Measurements from ENCODE around the gene IRF4. TPM values are rescaled to one million over a fixed set of nuclear protein-coding genes. Genes with fewer than 3 reads are reported as not detected.

Gene IRF4
- total RNA-seq, 1 donor from 2014 or later = 2.9 TPM

DNA sequence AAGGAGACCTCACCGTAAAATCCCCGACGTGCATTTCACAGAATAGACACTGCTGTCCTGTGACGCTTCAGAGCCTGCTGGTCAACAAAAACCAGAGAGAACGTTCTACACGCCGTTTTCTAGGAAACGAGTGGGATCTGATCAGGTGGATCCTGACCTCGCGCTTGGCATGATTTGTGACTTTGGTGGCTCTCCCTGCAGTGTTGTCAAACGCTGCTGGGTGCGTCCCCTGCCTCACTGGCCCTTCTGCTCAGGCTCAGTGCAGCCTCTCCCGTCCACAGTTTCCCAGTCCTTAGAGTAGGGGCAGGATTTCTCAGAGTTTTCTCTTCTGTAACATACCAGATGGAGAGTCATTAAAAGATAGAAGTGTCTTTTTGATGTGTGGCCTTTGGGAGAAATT, 27.6 kb upstream of the IRF4 start:
- no peaks in the 10 kb centered on the region for H3K27me3 ChIP-seq
- TF ChIP-seq, protein P1, sequence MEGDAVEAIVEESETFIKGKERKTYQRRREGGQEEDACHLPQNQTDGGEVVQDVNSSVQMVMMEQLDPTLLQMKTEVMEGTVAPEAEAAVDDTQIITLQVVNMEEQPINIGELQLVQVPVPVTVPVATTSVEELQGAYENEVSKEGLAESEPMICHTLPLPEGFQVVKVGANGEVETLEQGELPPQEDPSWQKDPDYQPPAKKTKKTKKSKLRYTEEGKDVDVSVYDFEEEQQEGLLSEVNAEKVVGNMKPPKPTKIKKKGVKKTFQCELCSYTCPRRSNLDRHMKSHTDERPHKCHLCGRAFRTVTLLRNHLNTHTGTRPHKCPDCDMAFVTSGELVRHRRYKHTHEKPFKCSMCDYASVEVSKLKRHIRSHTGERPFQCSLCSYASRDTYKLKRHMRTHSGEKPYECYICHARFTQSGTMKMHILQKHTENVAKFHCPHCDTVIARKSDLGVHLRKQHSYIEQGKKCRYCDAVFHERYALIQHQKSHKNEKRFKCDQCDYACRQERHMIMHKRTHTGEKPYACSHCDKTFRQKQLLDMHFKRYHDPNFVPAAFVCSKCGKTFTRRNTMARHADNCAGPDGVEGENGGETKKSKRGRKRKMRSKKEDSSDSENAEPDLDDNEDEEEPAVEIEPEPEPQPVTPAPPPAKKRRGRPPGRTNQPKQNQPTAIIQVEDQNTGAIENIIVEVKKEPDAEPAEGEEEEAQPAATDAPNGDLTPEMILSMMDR (IDR thresholded peaks at IDR 0.05) = no peak
- TF ChIP-seq POLR2A (IDR thresholded peaks at IDR 0.05) = no peak
- no peak for TF ChIP-seq POLR2AphosphoS5 (IDR thresholded peaks at IDR 0.05; ENCODE audit: insufficient read depth in 1 of 2, low read depth in 1 of 2)

DNA sequence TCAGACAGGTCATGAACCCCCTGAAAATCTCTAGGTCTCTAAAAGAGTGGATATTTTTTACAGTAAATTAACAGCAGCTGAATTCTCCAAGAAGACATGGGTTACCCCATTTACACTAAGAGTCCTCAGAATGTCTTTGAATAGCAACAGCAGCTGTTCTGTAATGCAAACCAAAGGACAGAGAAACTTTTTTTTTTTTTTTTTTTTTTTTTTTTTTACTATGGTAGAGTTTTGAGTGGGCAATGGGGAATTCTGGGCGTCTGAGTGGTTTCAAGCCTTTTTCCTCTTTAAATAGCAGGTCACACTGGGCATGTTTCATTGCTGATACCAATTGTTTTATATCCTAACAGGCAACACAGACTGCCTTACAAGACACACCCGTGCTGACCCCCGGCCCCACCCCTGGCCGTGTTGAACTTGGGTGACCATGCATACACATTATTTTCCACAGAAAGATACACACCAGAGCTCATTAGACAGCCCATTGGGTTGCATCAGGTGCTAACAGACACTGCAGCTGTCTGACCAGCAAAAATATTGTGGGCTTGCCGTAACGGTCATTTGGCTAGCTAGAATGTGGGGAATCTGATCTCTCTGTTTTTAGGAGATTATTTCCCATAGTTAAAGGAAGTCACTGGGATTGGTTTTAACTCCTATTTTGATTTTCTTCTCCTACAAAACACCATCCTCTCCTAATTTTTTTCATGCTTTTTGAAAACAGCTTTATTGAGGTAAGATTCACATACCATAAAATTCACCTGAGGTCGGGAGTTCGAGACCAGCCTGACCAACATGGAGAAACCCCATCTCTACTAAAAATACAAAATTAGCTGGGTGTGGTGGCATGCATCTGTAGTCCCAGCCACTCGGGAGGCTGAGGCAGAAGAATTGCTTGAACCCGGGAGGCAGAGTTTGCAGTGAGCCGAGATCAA, 26.7 kb upstream of the IRF4 start:
- DNase-seq (ENCODE audit: extremely low spot score in 2 of 2) = no peak
- TF ChIP-seq POLR2A (IDR thresholded peaks at IDR 0.05) (no peak), POLR2AphosphoS5 (IDR thresholded peaks at IDR 0.05; ENCODE audit: insufficient read depth in 1 of 2, low read depth in 1 of 2) (no peak)
- TF ChIP-seq, protein P1 (IDR thresholded peaks at IDR 0.05) = no peak
- no peak overlapping the region for H3K27ac ChIP-seq
- intact Hi-C loops (cut with DNase I) = no loop called here
- no peaks in the 10 kb centered on the region for H3K27me3 ChIP-seq
- no peak overlapping the region for H3K4me3 ChIP-seq
- H3K9me3 ChIP-seq = no peaks in the 10 kb centered on the region
- no peaks in the 10 kb centered on the region for H3K36me3 ChIP-seq
- H3K4me1 ChIP-seq = no peaks in the 10 kb centered on the region

More for the DNA sequence above, 27.6 kb upstream of the IRF4 start:
- Histone ChIP-seq H3K4me3 (no peak overlapping the region), H3K9me3 (no peaks in the 10 kb centered on the region), H3K27ac (no peak overlapping the region), H3K4me1 (no peaks in the 10 kb centered on the region), H3K36me3 (no peaks in the 10 kb centered on the region)
- intact Hi-C loops (cut with DNase I) = no loop called here
- no peak for DNase-seq (ENCODE audit: extremely low spot score in 2 of 2)

DNA sequence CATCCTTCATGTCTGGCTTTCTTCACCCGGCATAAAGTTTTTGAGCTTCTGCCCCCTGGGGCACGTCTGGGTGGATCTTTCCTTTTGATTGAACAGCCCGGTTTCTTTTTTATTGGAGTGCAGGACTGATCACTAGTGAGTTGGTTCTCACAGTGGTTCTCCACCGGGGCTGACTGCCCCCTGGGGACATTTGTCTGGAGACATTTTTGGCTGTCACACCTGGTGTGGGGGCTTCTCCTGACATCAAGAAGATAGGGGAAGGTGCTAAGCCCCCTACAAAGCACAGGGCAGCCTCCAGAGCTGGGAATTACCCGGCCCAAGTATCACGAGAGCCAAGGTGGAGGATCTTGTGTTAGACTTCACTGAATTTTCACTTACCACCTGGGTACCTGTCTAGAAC, 25.7 kb upstream of the IRF4 start:
- intact Hi-C loops (cut with DNase I) = no loop called here
- Histone ChIP-seq H3K27me3 (no peaks in the 10 kb centered on the region), H3K27ac (no peak overlapping the region), H3K9me3 (no peaks in the 10 kb centered on the region), H3K4me3 (no peak overlapping the region), H3K36me3 (no peaks in the 10 kb centered on the region), H3K4me1 (no peaks in the 10 kb centered on the region)
- TF ChIP-seq POLR2A (IDR thresholded peaks at IDR 0.05) = no peak
- no peak for TF ChIP-seq POLR2AphosphoS5 (IDR thresholded peaks at IDR 0.05; ENCODE audit: insufficient read depth in 1 of 2, low read depth in 1 of 2)
- TF ChIP-seq, protein P1 (IDR thresholded peaks at IDR 0.05) = no peak
- DNase-seq (ENCODE audit: extremely low spot score in 2 of 2) = no peak

DNA sequence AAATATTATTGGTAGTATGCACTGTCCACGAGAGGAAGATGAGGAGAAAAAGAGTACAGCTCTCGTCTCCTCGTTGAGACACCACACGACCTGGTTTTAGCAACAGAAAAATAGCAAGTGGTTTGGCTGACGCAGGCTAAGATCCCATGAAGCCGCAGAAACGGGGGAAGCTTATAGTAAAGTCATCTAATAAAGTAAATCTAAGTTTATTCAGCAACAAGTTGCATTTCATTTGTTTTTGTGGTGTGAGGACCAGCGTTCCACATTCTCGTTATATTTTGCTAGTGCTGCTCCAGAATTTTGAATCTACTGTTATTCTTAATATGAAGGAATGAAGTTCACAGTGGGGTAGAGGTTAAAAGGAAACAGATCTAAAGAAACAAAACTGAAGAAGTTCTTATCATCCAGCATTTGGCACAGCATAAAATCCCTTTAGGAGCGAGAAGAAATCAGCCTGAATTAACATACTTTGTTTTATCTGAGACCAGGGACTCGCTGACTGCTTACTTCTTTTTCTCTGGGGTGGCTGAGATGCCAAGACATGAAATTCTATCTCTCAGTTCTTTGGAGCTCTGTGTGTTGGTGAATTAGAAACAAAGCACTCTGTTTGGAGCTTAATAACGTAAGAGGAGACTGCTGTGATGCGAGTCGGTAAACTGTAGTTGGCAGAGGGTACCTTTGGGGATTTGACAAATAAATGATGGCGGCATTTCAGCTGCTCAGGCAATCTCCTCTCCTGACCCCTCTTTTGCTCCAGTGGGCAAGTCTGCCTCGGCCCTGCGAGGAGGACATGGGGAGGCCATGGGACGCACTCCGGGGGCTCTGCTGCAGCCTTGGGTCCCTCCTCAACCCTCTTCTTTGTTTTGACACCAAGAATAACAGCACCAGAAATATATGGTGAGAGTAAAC, 24.9 kb upstream of the IRF4 start:
- H3K4me3 ChIP-seq = no peak overlapping the region
- H3K36me3 ChIP-seq = no peaks in the 10 kb centered on the region
- TF ChIP-seq, protein P1 (IDR thresholded peaks at IDR 0.05) = no peak
- no peak for TF ChIP-seq POLR2A (IDR thresholded peaks at IDR 0.05)
- no peak for TF ChIP-seq POLR2AphosphoS5 (IDR thresholded peaks at IDR 0.05; ENCODE audit: insufficient read depth in 1 of 2, low read depth in 1 of 2)
- H3K27ac ChIP-seq = no peak overlapping the region
- H3K4me1 ChIP-seq = no peaks in the 10 kb centered on the region
- H3K9me3 ChIP-seq = no peaks in the 10 kb centered on the region
- no peak for DNase-seq (ENCODE audit: extremely low spot score in 2 of 2)
- intact Hi-C loops (cut with DNase I) = no loop called here
- no peaks in the 10 kb centered on the region for H3K27me3 ChIP-seq
